Measurements from ENCODE around the gene ACTN3. TPM values are rescaled to one million over a fixed set of nuclear protein-coding genes. Genes with fewer than 3 reads are reported as not detected.

Gene ACTN3
- total and polyA plus RNA-seq, 2 experiments from 2014 or later: 0.58 TPM; not detected in 1

DNA sequence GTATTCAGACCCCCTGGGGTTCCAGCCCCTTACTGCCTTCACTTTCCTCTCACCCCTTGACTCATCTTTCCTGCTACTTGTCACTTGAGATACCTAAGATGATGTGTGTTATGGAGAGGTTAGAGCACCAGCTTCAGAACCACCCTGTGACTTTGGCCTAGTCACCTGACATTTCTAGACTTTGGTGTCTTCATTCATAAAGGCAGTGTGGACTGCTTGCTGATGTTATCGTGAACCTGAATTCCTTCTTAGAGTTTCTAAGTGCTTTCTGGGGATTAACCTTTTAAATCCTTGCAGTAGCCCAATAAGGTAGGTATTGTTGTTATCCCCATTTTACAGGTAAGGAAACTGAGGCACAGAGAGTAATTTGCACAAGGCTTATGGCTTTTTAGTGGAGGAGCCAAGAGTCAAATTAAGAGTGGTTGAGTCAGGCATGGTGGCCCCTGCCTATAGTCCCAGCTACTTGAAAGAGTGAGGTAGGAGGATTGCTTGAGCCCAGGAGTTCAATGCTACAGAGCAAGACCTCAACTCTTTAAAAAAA, 41.4 kb upstream of the ACTN3 start:
- no peak overlapping the region for H3K27ac ChIP-seq
- H3K9me3 ChIP-seq (ENCODE audit: low read depth): no peaks in the 10 kb centered on the region
- TF ChIP-seq EZH2 (IDR thresholded peaks at IDR 0.05; ENCODE audit: borderline replicate concordance): no peak
- TF ChIP-seq, protein P1, sequence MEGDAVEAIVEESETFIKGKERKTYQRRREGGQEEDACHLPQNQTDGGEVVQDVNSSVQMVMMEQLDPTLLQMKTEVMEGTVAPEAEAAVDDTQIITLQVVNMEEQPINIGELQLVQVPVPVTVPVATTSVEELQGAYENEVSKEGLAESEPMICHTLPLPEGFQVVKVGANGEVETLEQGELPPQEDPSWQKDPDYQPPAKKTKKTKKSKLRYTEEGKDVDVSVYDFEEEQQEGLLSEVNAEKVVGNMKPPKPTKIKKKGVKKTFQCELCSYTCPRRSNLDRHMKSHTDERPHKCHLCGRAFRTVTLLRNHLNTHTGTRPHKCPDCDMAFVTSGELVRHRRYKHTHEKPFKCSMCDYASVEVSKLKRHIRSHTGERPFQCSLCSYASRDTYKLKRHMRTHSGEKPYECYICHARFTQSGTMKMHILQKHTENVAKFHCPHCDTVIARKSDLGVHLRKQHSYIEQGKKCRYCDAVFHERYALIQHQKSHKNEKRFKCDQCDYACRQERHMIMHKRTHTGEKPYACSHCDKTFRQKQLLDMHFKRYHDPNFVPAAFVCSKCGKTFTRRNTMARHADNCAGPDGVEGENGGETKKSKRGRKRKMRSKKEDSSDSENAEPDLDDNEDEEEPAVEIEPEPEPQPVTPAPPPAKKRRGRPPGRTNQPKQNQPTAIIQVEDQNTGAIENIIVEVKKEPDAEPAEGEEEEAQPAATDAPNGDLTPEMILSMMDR (IDR thresholded peaks at IDR 0.05; ENCODE audit: poor library complexity): no peak
- no peak for TF ChIP-seq EZH2phosphoT487 (IDR thresholded peaks at IDR 0.05; ENCODE audit: low read depth, severe bottlenecking, unreplicated experiment)
- H3K4me2 ChIP-seq: no peak overlapping the region
- no peak overlapping the region for H3K4me3 ChIP-seq
- WGBS (ENCODE audit: low lambda C conversion rate, missing lambda C conversion rate): 100% methylated on average over 1 of the region's 1 CpG
- H3K4me1 ChIP-seq (ENCODE audit: insufficient read depth): no peaks in the 10 kb centered on the region
- no peaks in the 10 kb centered on the region for H3K79me2 ChIP-seq
- no peaks in the 10 kb centered on the region for H3K9me2 ChIP-seq (replicated peaks; ENCODE audit: insufficient read depth)
- H4K20me1 ChIP-seq (ENCODE audit: insufficient read depth, poor library complexity, severe bottlenecking): no peaks in the 10 kb centered on the region
- no peak overlapping the region for H2AFZ ChIP-seq
- no peaks in the 10 kb centered on the region for H3K27me3 ChIP-seq
- H3K36me3 ChIP-seq (replicated peaks; ENCODE audit: insufficient read depth, low read depth): no peaks in the 10 kb centered on the region
- DNase-seq (ENCODE audit: low spot score): no peak

DNA sequence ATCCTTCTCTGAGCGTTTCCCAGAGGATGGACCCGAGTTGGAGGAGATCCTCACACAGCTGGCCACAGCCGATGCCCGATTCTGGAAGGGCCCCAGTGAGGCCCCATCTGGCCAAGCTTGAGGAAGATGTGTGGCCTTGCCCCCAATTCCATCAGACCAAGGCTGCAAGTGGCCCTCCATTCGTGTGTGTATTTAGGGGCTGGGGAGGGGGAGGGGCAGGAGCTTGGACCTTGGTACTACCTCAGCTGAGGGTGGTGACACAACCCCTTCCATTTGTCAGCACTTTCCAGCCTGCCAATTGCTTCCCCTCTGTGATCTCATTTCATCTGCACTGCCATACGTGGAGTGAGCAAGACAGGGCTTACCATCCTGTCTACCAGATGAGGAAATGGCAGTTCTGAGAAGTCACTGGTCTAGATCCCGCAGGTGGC, 37.6 kb upstream of the ACTN3 start:
- TF ChIP-seq, protein P1 (IDR thresholded peaks at IDR 0.05; ENCODE audit: poor library complexity): no peak
- TF ChIP-seq EZH2phosphoT487 (IDR thresholded peaks at IDR 0.05; ENCODE audit: low read depth, severe bottlenecking, unreplicated experiment): no peak
- TF ChIP-seq EZH2 (IDR thresholded peaks at IDR 0.05; ENCODE audit: borderline replicate concordance): no peak
- Histone ChIP-seq H3K36me3 (replicated peaks; ENCODE audit: insufficient read depth, low read depth) (no peaks in the 10 kb centered on the region), H2AFZ (no peak overlapping the region), H3K27me3 (no peaks in the 10 kb centered on the region), H3K4me2 (no peak overlapping the region), H3K9me3 (ENCODE audit: low read depth) (no peaks in the 10 kb centered on the region), H3K27ac (peak overlapping the region; percentile 31), H3K4me3 (no peak overlapping the region), H3K4me1 (ENCODE audit: insufficient read depth) (peaks cover 7% of the 10 kb centered on the region), H3K79me2 (peaks cover 20% of the 10 kb centered on the region), H3K9me2 (replicated peaks; ENCODE audit: insufficient read depth) (no peaks in the 10 kb centered on the region), H4K20me1 (ENCODE audit: insufficient read depth, poor library complexity, severe bottlenecking) (no peaks in the 10 kb centered on the region)
- 90% methylated on average over 7 of the region's 7 CpGs for WGBS (ENCODE audit: low lambda C conversion rate, missing lambda C conversion rate)
- no peak for DNase-seq (ENCODE audit: low spot score)

DNA sequence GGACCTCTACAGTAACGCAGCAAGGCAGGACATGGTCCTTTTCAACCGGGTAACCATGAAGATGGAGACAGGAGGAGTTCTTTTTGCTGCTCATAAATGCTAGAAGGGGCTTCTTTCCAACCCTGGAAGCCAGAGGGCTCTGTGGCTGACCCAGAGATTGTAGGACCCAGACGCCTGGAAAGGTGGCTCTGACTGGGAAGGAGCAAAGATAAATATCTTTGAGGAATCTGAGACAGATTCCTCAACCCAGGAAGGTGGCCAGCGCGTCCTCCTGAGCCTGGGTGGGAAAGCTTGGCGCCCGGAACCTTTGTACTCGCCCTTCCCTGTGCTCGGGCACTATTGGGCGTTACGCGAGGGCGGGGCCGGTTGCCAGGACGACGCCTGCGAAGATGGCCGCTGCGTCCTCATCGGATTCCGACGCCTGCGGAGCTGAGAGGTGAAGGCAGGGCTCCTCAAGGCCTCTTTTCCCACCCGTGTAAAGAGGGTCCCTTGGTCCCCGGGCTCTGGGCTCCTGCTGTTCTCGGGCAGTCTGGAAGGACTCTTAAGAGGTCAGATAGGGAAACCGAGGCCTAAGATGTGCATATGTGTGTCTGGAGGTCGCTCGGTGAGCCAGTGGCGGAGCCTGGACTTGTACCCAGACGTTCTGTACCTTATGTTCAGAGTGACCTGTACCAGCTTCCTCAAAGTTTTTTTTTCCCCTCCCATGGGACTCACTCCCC, 36.3 kb upstream of the ACTN3 start, which contains the start of gene BBS1:
TSS of gene BBS1 (plus strand) at position 365 of the 719 bp plus-strand sequence. CDS start at position 390, 25 bp downstream.
- H2AFZ ChIP-seq: peak within 1 kb of the TSS; percentile 96
- no peaks in the 10 kb centered on the region for H3K36me3 ChIP-seq (replicated peaks; ENCODE audit: insufficient read depth, low read depth)
- no peaks in the 10 kb centered on the region for H3K9me3 ChIP-seq (ENCODE audit: low read depth)
- H3K79me2 ChIP-seq: peaks cover 20% of the 10 kb centered on the region
- 4% methylated on average over 31 of the region's 31 CpGs for WGBS (ENCODE audit: low lambda C conversion rate, missing lambda C conversion rate)
- H3K27ac ChIP-seq: peak within 1 kb of the TSS; percentile 81
- peak within 1 kb of the TSS; percentile 93 for H3K4me3 ChIP-seq
- DNase-seq (ENCODE audit: low spot score): peak; percentile 91
- H4K20me1 ChIP-seq (ENCODE audit: insufficient read depth, poor library complexity, severe bottlenecking): no peaks in the 10 kb centered on the region
- H3K9me2 ChIP-seq (replicated peaks; ENCODE audit: insufficient read depth): no peaks in the 10 kb centered on the region
- peaks cover 7% of the 10 kb centered on the region for H3K4me1 ChIP-seq (ENCODE audit: insufficient read depth)
- TF ChIP-seq EZH2 (IDR thresholded peaks at IDR 0.05; ENCODE audit: borderline replicate concordance): no peak
- TF ChIP-seq EZH2phosphoT487 (IDR thresholded peaks at IDR 0.05; ENCODE audit: low read depth, severe bottlenecking, unreplicated experiment): no peak
- TF ChIP-seq, protein P1 (IDR thresholded peaks at IDR 0.05; ENCODE audit: poor library complexity): no peak
- no peaks in the 10 kb centered on the region for H3K27me3 ChIP-seq
- H3K4me2 ChIP-seq: peak within 1 kb of the TSS; percentile 92

All from hepatocyte (in vitro differentiated cells).